OCI-LY1 (cell line): ENCODE results near the gene LRCH1.

ENCODE experiments used
- CTCF ChIP-seq: fragments of 200-600 bp; sonication (generic), shearing (Covaris generic); IDR thresholded peaks from 2 replicates; pipeline ENCODE4 v1.5.1; 2017; ENCODE audit warnings: mild to moderate bottlenecking, antibody characterized with exemption, low read length, moderate library complexity, mixed read lengths
- EZH2 ChIP-seq: fragments of 200-600 bp; sonication (generic), shearing (Covaris generic); IDR thresholded peaks from 2 replicates; pipeline ENCODE4 v1.8.0; 2017; ENCODE audit warnings: borderline replicate concordance, mixed run types, mild to moderate bottlenecking, antibody characterized with exemption, low read length, moderate library complexity, mixed read lengths

GRCh38 chr13:46688306-46688705, 135.3 kb downstream of the LRCH1 start:
- TF ChIP-seq EZH2 = no peak
- TF ChIP-seq CTCF = no peak
